Measurements from ENCODE around the gene RASSF3. TPM values are rescaled to one million over a fixed set of nuclear protein-coding genes. Genes with fewer than 3 reads are reported as not detected.
"Not testable (repeated sequence)": the region's sequence is repeated elsewhere in the genome, so short reads cannot be mapped to it uniquely, and the experiment has no call there.

The RASSF3 gene
- total RNA-seq, 1 experiment from 2014 or later = 13.1 TPM

- not testable (repeated sequence) for DNase-seq (ENCODE audit: low read depth)
Observed at GRCh38 chr12:64690236-64690635, 79.9 kb downstream of the RASSF3 start.

GRCh38 chr12:64691227-64691794 is 81.0 kb downstream of the RASSF3 start:
- no peak for DNase-seq (ENCODE audit: low read depth)

GRCh38 chr12:64691795-64692583 is 81.7 kb downstream of the RASSF3 start:
- no peak for DNase-seq (ENCODE audit: low read depth)

- no peak for DNase-seq (ENCODE audit: low read depth)
Observed at GRCh38 chr12:64694130-64695040, 84.1 kb downstream of the RASSF3 start.

- DNase-seq (ENCODE audit: low read depth) = no peak
Observed at GRCh38 chr12:64695550-64695949, 85.3 kb downstream of the RASSF3 start.

DNA sequence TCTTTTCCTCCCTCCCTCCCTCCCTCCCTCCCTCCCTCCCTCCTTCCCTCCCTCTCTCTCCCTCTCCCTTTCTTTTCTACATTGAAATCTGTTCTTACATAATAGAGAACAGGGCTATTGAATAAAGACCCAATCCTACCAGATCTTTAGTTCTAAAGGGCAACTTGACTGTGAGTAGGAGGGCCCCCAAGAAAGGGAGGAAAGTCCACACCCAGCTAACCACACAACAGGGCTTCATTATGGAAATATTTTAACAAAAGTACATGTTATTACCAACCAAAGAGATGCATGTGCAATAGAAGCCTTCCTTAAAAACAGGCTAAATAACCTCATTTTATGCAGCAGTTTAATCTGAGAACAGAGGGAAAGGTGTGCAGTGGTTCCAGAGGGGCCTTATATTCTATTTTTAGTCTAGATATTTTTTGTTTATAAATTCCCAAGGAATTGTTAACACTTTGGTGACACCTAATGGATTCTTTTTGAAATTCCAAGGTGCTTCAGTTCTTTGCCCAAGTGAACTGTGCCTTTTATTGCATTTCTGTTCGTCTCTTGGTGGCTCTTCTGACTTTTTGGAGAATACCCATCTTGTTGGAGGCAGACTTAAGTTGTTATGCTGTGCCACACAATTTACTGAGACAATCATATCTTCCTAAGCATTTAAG is 85.9 kb downstream of the RASSF3 start:
- peak; percentile 15 for DNase-seq (ENCODE audit: low read depth)

GRCh38 chr12:64699504-64700115 is 89.3 kb downstream of the RASSF3 start:
- DNase-seq (ENCODE audit: low read depth) = no peak

DNA sequence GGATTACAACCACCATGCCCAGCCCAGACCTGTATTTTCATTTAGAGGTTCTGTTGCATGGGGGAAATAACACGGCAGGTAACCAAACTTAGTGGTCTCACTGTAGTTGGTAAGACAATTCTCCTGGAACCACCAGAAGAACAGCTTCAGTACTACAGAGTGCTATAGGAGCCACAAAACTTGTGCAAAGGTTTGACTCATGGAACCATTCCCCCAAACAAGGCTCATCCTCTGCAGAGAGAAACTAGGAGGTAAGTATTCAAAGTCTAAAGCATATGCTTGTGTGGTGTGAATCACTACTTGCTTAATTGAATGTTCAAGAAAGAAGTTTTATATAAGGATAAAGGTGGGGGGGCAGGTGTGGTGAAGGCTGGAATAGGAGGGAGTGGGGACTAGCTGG is 90.2 kb downstream of the RASSF3 start:
- DNase-seq (ENCODE audit: low read depth) = no peak

GRCh38 chr12:64701283-64701682 is 91.0 kb downstream of the RASSF3 start:
- DNase-seq (ENCODE audit: low read depth) = no peak

GRCh38 chr12:64706306-64706705 is 96.0 kb downstream of the RASSF3 start:
- no peak for DNase-seq (ENCODE audit: low read depth)

DNA sequence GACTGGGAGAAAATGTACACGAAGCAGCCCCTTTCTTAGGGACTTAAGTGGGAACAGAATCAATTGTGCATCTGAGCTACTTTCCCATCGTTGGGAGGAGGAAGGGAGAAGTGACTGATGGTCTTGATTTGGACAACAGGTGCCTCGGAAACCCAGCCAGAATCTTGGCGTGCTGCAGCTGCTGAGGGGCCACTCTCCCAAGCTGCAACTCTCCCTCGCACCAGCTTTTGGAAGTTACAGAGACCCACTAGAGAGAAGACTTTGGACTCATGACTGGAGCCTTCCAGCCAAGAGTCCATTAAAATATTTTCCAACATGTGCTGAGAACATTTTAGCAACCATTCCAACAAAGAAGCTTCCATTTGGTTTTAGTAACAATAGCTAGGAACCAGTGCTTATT is 96.6 kb downstream of the RASSF3 start:
- no peak for DNase-seq (ENCODE audit: low read depth)

- no peak for DNase-seq (ENCODE audit: low read depth)
Observed at GRCh38 chr12:64707362-64707761, 97.1 kb downstream of the RASSF3 start.

- no peak for DNase-seq (ENCODE audit: low read depth)
Observed at GRCh38 chr12:64707926-64708325, 97.6 kb downstream of the RASSF3 start.

DNA sequence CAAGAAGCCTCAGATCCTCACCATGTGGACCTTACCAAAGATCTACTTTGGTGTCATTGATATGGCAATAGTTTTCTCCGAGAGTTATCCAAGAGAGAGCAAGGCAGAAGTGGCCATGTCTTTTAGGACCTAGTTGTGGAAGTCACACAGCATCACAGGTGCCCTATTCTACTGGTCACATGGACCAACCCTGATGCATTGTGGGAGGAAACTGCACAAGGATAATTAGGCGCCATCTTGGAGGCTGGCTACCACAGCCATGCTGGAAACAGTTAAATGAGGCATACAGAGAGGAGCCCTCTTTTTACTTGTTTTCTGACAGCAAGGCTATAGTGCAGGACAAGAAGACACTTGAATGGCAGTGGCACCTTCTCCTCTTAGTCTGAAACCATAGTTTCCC is 99.1 kb downstream of the RASSF3 start:
- DNase-seq (ENCODE audit: low read depth) = no peak

GRCh38 chr12:64713376-64713775 is 103.1 kb downstream of the RASSF3 start:
- DNase-seq (ENCODE audit: low read depth) = no peak

GRCh38 chr12:64714551-64714968 is 104.3 kb downstream of the RASSF3 start:
- DNase-seq (ENCODE audit: low read depth) = no peak

DNA sequence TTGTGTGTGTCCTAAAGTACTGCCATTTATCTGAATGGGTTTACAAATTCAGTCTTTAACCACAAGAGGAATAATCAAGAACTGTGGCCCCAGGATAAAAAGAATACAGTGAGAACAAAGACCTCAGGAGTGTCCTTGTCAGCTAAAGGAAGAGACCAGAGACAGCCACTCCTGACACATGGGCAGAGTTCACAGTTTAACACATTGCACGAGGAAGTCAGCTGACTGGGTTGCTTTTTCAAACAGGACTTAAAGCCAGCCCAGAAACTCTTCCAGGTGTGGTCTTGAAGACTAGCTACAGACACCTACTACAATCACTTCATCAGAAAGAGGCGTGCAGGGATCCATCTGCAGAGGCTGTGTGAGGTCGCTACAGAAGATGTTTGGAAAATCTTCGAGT is 106.1 kb downstream of the RASSF3 start:
- no peak for DNase-seq (ENCODE audit: low read depth)

DNA sequence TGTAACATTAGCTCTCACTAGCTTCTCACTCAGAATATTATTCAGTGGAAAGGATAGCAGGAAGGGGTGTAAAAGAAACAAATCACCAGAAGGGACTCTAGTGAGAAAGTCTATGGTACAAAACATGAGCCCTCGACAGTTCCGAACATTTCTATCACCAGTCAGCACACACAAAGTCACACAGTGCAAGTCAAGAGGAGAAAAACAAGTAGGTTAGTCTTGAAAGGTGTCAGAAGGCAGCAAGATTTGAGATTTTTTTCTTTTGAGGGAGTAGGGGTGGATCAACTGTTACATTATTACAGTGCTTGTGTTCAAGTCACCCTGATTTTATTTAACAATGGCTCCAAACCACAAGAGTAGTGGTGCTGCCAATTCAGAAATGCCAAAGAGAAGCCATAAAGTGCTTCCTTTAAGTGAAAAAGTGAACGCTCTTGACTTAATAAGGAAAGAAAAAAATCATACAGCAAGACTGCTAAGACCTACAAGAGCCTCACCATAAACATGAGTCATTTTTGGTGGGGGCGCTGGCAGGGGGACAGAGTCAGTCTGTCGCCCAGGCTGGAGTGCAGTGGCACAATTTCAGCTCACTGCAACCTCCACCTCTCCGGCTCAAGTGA is 106.7 kb downstream of the RASSF3 start:
- DNase-seq (ENCODE audit: low read depth) = no peak

DNA sequence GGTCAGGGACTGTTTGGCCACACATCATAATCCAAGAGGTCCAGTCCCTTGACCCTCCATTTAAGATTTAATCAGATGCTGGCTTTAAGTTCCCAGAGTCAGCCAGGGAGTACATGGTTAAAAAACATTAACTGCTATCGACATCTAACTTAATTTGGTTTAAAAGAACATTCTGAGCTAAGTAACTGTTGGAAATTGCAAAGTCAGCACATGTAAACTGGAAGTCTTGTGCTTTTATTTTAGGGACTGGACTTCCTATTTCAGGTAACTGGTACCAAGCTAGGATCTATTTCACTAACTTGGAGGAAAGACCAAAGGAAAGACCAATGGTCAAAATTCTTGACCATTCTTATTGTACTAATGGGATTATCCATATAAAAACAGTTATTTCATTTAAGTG is 108.4 kb downstream of the RASSF3 start:
- DNase-seq (ENCODE audit: low read depth) = no peak

GRCh38 chr12:64720884-64721283 is 110.6 kb downstream of the RASSF3 start:
- no peak for DNase-seq (ENCODE audit: low read depth)

DNA sequence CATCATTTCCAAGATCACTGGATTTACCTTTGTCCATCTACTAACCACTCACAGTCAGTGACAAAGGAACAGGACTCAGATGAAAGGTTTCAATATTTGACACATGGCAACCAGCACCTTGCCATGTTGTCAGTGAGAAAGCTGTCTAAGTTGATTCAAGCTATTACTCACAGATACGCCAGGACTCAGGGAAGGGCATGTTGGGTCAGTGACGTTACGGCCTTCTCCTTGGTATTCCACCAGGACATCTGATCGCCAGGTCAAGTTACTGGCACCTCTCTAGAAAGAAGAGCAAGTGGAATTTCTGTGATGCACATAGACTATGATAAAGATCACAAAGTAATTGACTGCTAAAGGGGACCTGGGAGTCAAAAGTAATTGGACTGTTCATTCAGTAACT is 112.5 kb downstream of the RASSF3 start:
- DNase-seq (ENCODE audit: low read depth) = no peak
